ENCODE measurements around the gene TLR8. TPM values are rescaled to one million over a fixed set of nuclear protein-coding genes. Genes with fewer than 3 reads are reported as not detected.

Gene TLR8
- polyA plus RNA-seq, 1 of the 3 experiments (the other 2 are of a cell fraction): not detected

- no peak for TF ChIP-seq ZBTB33 (IDR thresholded peaks at IDR 0.05; ENCODE audit: borderline replicate concordance, low read depth)
Measured at GRCh38 chrX:12867685-12868084, 38.7 kb upstream of the TLR8 start (continued).

GRCh38 chrX:12868747-12869146, 37.7 kb upstream of the TLR8 start:
- peaks cover 0 to 3% of the 10 kb centered on the region in 2 experiments; a peak in 1 of 4 replicates for H3K4me1 ChIP-seq (ENCODE audit: control insufficient read depth in 1 of 2, insufficient read depth in 2 of 2, low read depth in 1 of 2, low read length in 1 of 2)
- no peak overlapping the region for H2AFZ ChIP-seq (ENCODE audit: low read depth)
- H3K79me2 ChIP-seq (ENCODE audit: insufficient read depth): no peaks in the 10 kb centered on the region
- H3K9me2 ChIP-seq: no peaks in the 10 kb centered on the region
- no peaks in the 10 kb centered on the region for H4K20me1 ChIP-seq (ENCODE audit: insufficient read depth)
- TF ChIP-seq SMC3 (IDR thresholded peaks at IDR 0.05; ENCODE audit: low read depth, low read length) (no peak), PBX3 (IDR thresholded peaks at IDR 0.05) (no peak), MAX (IDR thresholded peaks at IDR 0.05; ENCODE audit: low read depth) (no peak), POLR2AphosphoS5 (IDR thresholded peaks at IDR 0.05; ENCODE audit: low read depth, low read length) (no peak), JUND (IDR thresholded peaks at IDR 0.05) (no peak), TCF12 (IDR thresholded peaks at IDR 0.05) (no peak), YY1 (IDR thresholded peaks at IDR 0.05; ENCODE audit: low read depth) (no peak), RFX5 (IDR thresholded peaks at IDR 0.05; ENCODE audit: low read length) (no peak), FOXJ3 (CRISPR knock-in tag; IDR thresholded peaks at IDR 0.05) (no peak), GABPA (IDR thresholded peaks at IDR 0.05; ENCODE audit: low read depth) (no peak), FOSL2 (IDR thresholded peaks at IDR 0.05; ENCODE audit: borderline replicate concordance, low read depth) (no peak), TAF1 (IDR thresholded peaks at IDR 0.05; ENCODE audit: borderline replicate concordance, low read depth, low read length) (no peak), TEAD4 (IDR thresholded peaks at IDR 0.05; ENCODE audit: borderline replicate concordance, insufficient read depth) (no peak), NRF1 (IDR thresholded peaks at IDR 0.05; ENCODE audit: low read depth, low read length) (no peak), IRF3 (IDR thresholded peaks at IDR 0.05; ENCODE audit: low read depth, low read length) (no peak), MEF2A (IDR thresholded peaks at IDR 0.05; ENCODE audit: borderline replicate concordance, low read depth) (no peak), CTCF (IDR thresholded peaks at IDR 0.05) (no peak), CHD2 (IDR thresholded peaks at IDR 0.05; ENCODE audit: low read length, partially characterized antibody) (no peak), RCOR1 (IDR thresholded peaks at IDR 0.05; ENCODE audit: low read length) (no peak), REST (IDR thresholded peaks at IDR 0.05; ENCODE audit: low read depth, low read length) (no peak)
- CTCF ChIA-PET: interaction anchor here (0.8 to 1.0 kb wide), 2 partner anchors 40 to 55 kb away, joined by 3 read pairs; no protein-coding TSS in a partner anchor
- H3F3A ChIP-seq (replicated peaks; ENCODE audit: insufficient read depth): no peaks in the 10 kb centered on the region
- H3K9ac ChIP-seq: no peak overlapping the region
- no peaks in the 10 kb centered on the region for H3K27me3 ChIP-seq (ENCODE audit: insufficient read depth)
- H3K4me3 ChIP-seq (ENCODE audit: low read depth in 2 of 2, low read length in 1 of 2): no peak overlapping the region
- no peak for DNase-seq
- H3K36me3 ChIP-seq (replicated peaks in 1 of 2; ENCODE audit: control insufficient read depth in 1 of 2, insufficient read depth in 2 of 2, low read length in 1 of 2): no peaks in the 10 kb centered on the region
- POLR2A ChIA-PET: no interaction called here
- no peak overlapping the region for H3K4me2 ChIP-seq
- H3K27ac ChIP-seq (ENCODE audit: low read depth in 2 of 2, low read length in 1 of 2): no peak overlapping the region
- no peaks in the 10 kb centered on the region for H3K9me3 ChIP-seq
- 34% methylated on average over 4 of the region's 4 CpGs for WGBS (ENCODE audit: low lambda C conversion rate)

Data from SK-N-SH (cell line).